ENCODE results near the gene PNPLA2.

Gene PNPLA2

DNA sequence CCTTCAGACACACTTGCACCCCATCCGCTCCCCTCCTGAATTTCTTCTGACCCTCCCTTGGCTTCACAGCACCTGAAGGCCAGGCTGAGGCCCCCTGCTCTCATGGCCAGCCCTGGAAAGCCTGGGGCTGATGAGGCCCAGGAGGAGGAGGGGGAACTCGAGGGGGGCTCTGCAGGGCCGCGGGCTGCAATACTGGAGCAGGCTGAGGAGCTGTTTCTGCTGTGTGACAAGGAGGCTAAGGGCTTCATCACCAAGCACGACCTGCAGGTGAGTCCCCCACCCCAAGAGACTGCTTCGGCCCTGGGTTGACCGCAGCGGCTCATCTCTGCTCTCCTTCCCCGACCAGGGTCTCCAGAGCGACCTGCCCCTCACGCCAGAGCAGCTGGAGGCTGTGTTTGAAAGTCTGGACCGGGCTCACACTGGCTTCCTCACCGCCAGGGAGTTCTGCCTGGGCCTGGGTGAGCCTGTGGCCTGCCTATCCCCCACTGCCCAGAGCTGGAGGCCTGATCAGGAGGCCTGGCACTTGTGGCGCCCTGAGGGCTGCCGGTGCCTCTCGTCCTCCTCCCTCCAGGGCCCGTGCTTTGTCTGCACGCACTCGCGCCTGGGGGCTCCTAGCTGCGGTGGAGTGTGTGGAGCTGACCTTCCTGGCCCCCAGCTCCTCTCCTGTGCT, 9.9 kb downstream of the PNPLA2 start:
- DNase-seq (ENCODE audit: insufficient read length, low spot score) (no peak), FAIRE-seq (no peak)

DNA sequence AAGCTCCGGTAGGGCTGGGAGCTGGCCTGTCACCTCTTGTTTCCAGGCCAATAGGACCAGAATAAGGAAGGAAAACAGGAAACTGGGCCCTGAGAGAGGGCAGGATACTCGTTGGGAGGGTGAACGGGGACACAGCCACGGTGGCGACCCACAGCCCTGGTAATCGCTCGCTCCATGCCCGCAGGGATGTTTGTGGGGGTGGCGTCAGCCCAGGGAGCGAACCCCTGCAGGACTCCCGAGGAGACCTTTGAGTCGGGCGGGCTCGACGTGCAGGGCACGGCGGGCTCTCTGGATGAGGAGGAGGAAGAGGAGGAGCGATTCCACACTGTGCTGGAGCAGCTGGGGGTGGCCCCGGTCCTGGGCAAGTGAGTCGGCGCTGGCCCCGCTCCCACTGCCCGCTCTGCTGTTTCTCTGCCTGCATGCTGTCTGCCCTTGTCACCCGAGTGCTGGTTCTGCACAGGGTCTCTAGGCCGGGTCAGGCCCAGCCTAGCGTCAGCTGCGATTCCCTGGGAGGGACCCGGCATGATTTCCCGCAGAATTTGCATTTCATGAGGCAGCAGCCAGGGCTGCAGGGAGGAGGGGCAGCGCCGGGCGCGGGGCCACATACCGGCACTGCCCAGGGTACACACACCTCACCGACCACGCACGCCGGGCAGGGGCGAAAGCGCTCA, 10.6 kb downstream of the PNPLA2 start:
- FAIRE-seq (peak; percentile 51), DNase-seq (ENCODE audit: insufficient read length, low spot score) (no peak)

DNA sequence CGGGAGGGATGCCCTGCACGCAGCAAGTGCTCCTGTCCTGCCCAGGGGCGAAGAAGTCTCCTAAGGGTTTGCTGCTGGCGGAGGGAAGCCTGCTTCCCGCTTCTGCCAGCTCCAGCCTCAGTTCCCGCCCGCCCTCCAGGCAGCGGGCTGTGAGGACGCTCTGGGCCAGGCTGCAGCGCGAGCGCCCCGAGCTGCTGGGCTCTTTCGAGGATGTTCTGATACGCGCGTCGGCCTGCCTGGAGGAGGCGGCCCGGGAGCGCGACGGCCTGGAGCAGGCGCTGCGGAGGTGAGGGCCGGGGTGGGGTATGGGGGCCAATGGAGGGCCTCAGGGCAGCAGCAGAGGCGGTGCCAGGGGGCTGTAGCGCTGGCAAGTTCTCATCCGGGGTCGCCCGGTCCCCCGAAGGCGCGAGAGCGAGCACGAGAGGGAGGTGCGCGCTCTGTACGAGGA, 11.2 kb downstream of the PNPLA2 start:
- no peak for FAIRE-seq
- DNase-seq (ENCODE audit: insufficient read length, low spot score): no peak

- DNase-seq (ENCODE audit: insufficient read length, low spot score) (peak; percentile 83), FAIRE-seq (peak; percentile 86)
These were observed 11.8 kb downstream of the PNPLA2 start for GRCh38 chr11:830295-831117.

DNA sequence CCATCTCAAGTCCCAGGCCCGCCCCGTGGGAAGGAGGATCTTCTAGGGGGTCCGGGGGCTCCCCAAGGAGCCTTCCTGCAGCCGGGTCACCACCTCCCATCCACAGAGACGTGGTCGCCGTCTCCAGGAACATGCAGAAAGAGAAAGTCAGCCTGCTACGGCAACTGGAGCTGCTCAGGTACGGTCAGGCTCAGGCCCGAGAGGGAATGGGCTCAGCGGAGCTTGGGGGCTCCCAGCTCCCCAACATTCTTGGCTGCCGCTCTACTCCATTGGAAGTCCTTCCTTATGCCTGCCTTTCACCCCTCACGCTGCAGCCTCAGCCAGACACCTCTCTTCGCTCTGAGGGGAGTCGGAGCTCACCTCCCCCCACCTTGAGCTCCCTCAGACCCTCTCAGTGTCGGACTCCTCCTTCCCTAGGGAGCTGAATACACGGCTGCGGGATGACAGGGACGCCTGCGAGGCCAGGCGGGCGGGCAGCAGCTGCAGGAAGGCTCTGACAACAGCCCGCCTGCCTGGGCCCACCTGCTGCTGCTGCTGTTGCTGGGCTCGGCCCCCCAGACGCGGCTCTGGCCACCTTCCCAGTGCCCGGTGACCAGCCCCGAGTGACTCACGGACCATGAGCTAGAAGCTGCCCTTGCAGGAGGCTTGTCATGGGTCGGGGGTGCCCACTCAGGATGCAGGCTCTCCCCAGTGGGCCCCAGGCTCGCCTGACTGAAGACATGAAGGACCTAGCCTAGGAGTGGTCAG, 12.6 kb downstream of the PNPLA2 start:
- DNase-seq (ENCODE audit: insufficient read length, low spot score) (no peak), FAIRE-seq (no peak)

DNA sequence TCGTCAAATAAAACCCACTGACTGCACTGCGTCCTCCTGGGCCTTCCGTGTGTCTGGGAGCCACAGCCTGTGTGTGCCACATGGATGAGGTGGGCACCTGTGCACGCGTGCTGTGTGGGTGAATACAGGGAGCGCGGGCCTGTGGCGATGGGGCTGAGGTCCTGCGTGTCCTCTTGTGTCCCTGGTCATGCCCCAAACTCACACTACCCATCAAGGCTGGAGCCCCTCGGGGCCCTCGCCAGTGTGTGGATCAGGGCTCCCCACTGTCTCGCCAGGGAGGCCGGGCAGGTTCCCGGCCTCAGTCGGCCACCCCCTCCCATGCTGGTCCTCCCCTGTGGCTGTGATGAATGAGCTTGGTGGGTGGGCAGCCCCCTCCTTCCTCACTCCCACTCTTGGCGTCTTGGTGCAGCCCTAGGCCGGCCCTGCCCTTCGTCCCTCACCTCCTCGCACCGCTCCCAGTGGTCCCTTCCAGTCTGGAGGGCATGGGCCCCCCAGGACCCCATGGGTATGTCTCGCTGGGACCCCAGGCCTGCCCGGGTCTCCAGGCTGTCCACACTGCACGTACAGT, 13.3 kb downstream of the PNPLA2 start:
- DNase-seq (ENCODE audit: insufficient read length, low spot score): no peak
- no peak for FAIRE-seq

- no peak for FAIRE-seq
- DNase-seq (ENCODE audit: insufficient read length, low spot score): peak; percentile 87
These were observed 13.9 kb downstream of the PNPLA2 start, which contains the start of gene CD151 for GRCh38 chr11:832529-833113. Gene CD151 (plus strand): TSS chr11:832952. CDS start chr11:836070, 3,118 bp downstream.

- FAIRE-seq (no peak), DNase-seq (ENCODE audit: insufficient read length, low spot score) (no peak)
These were observed 14.5 kb downstream of the PNPLA2 start for GRCh38 chr11:833114-833791.

- no peak for FAIRE-seq
- DNase-seq (ENCODE audit: insufficient read length, low spot score): no peak
These were observed 15.2 kb downstream of the PNPLA2 start for GRCh38 chr11:833849-834311.

- FAIRE-seq (no peak), DNase-seq (ENCODE audit: insufficient read length, low spot score) (no peak)
These were observed 15.9 kb downstream of the PNPLA2 start for GRCh38 chr11:834371-835316.

GRCh38 chr11:836274-836673, 17.6 kb downstream of the PNPLA2 start:
- DNase-seq (ENCODE audit: insufficient read length, low spot score) (no peak), FAIRE-seq (no peak)

DNA sequence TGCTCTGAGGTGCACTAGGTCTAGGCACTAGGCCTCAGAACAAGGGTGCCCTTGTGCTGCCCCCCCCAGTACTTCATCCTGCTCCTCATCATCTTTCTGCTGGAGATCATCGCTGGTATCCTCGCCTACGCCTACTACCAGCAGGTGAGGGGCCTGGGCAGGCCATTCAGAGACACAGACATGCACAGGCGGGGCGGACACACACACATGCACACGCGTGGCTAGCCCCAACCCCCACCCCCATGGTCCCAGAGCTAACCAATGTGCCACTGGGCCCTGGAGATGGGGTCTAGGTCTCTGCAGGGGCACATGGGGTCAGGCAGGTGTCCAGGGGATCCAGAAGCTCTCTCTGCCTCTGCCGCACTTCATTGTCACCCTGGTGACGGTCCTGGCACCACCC, 18.0 kb downstream of the PNPLA2 start:
- FAIRE-seq: no peak
- no peak for DNase-seq (ENCODE audit: insufficient read length, low spot score)

- no peak for FAIRE-seq
These were observed 18.7 kb downstream of the PNPLA2 start for GRCh38 chr11:837189-837989.

DNA sequence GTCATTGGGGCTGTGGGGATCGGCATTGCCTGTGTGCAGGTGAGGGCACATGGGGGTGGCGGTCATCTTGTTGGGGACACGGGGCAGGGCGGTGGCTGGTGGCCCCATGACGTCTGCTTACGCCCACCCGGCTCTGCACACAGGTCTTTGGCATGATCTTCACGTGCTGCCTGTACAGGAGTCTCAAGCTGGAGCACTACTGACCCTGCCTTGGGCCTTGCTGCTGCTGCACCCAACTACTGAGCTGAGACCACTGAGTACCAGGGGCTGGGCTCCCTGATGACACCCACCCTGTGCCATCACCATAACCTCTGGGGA, 19.2 kb downstream of the PNPLA2 start:
- no peak for FAIRE-seq
- no peak for DNase-seq (ENCODE audit: insufficient read length, low spot score)

More at GRCh38 chr11:837189-837989, 18.7 kb downstream of the PNPLA2 start:
- no peak for DNase-seq (ENCODE audit: insufficient read length, low spot score)

DNA sequence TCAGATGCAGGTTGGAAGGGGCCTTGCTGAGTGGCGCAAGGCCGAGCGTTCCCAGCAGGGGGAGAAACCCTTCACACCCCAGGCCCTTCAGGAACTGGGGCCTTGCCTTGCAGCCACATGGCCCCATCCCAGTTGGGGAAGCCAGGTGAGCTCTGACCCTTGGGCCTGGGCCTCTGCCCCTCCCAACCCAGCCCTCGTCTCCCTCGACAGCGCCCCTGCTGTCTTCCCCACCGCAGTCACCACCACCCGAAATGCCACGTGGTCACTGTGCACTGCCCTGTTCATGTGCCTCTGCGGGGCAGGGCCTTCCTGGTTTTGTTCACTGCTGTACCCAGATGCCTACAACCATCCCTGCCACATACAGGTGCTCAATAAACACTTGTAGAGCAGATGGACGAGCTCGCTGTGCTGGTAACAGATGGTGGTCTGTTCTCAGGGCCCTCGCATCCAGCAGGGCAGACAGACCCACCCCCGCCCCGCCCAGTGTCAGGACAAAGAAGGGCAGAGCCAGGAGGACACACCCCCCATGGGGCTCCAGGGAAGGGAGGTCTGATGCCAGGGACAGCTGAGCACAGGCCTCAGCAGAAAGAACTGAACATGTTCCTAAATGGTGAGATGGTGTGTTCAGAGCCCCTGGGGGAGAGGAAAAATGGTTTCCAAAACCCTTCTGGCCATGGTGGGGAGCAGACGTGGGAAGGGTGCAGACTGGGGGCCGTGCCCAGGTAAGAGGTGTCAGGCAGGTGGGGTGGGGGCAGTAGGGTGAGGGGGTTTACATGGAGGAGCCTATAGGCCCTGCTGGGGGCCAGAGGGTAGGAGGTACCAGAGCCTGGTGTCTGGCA, 19.9 kb downstream of the PNPLA2 start:
- FAIRE-seq: no peak
- no peak for DNase-seq (ENCODE audit: insufficient read length, low spot score)

DNA sequence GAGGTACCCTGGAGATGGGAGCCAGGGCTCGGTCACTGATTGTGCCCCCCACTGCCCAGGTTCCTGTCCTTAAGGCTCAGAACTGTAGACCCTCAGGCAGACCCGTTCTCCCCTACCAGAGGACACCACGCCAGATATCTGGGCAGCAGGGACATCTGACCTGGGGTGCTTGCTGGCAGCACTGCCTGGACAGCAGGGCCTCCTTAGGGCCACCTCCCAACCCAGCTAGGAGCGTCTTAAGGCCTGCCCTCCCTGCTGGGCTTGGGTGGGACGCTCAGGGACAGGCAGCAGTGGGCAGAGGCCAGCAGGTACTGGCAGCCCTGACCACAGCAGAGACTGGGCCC, 20.5 kb downstream of the PNPLA2 start:
- DNase-seq (ENCODE audit: insufficient read length, low spot score) (no peak), FAIRE-seq (no peak)
